Vagina (tissue), 2 donors: ENCODE results near the gene GPR34.

ENCODE experiments used
- CTCF ChIP-seq, 3 experiments: fragments of 450-650 bp in 2 of 3; fragments of 200-600 bp in 1 of 3; sonication (generic) in 1 of 3; IDR thresholded peaks; one replicate each; pipeline ENCODE4 v1.5.1; 2017 to 2019; ENCODE audit warnings: antibody characterized with exemption in 3 of 3, mild to moderate bottlenecking in 2 of 3, moderate library complexity in 2 of 3
- POLR2A ChIP-seq, 2 donors: fragments of 450-650 bp; IDR thresholded peaks; one replicate each; pipeline ENCODE4 v1.6.1; 2017; ENCODE audit warnings: antibody characterized with exemption in 2 of 2, mild to moderate bottlenecking in 2 of 2, moderate library complexity in 2 of 2

DNA sequence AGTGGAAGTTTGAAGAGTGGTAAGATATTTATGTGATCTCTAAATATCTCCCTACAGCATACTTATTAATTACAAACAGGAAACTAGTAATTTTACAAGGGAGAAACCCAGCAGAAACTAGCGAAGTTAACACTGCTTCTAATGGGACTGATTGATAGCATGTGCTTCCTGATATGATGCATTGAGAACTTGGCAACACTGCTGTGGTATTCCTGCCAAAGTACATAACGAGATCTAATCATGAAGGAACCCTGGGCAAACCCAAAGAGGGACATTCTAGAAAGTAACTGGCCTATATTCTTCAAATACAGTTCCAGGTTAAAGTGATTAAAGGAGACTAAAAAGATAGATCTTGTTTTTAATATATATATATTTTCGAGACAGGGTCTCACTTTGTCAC, 4.6 kb upstream of the GPR34 start:
- no peak for TF ChIP-seq POLR2A (IDR thresholded peaks at IDR 0.05)
- TF ChIP-seq CTCF (IDR thresholded peaks at IDR 0.05) = no peak
